Esophagus muscularis mucosa (tissue), 4 donors: ENCODE measurements around the gene NSUN4. TPM values are rescaled to one million over a fixed set of nuclear protein-coding genes. Genes with fewer than 3 reads are reported as not detected.
"Not testable (repeated sequence)": the region's sequence is repeated elsewhere in the genome, so short reads cannot be mapped to it uniquely, and the experiment has no call there.

Source experiments
- DNase-seq: peaks from one replicate; pipeline ENCODE4 v3.0.0-alpha.2; 2017; ENCODE audit errors: extremely low spot score
- H3K27ac ChIP-seq, 4 donors: fragments of 200-600 bp; sonication (generic); replicated peaks in 1 of 4; 1 replicate in 3 of 4; 2 replicates in 1 of 4; pipeline ENCODE4 v1.5.1; 2016 to 2019; ENCODE audit warnings: mild to moderate bottlenecking in 1 of 4
- H3K27me3 ChIP-seq, 4 donors: fragments of 200-600 bp; sonication (generic); one replicate each; pipeline versions ENCODE4 v1.5.1 to v1.6.0; 2016 to 2019
- H3K36me3 ChIP-seq, 4 donors: fragments of 200-600 bp; sonication (generic); one replicate each; pipeline ENCODE4 v1.5.1; 2016 to 2019
- H3K4me1 ChIP-seq, 4 donors: fragments of 200-600 bp; sonication (generic); one replicate each; pipeline ENCODE4 v1.5.1; 2016 to 2019
- H3K4me3 ChIP-seq, 4 donors: fragments of 200-600 bp; sonication (generic); 1 replicate in 2 of 4; 2 replicates in 2 of 4; pipeline ENCODE4 v1.5.1; 2016 to 2019; ENCODE audit warnings: mild to moderate bottlenecking in 4 of 4, moderate library complexity in 1 of 4
- H3K9me3 ChIP-seq, 4 donors: fragments of 200-600 bp; sonication (generic); 1 replicate in 3 of 4; 2 replicates in 1 of 4; pipeline ENCODE4 v1.5.1; 2016 to 2019
- EP300 ChIP-seq: sonication (generic); formaldehyde crosslinking; IDR thresholded peaks from one replicate; pipeline ENCODE4 v1.6.1; 2017; ENCODE audit warnings: antibody characterized with exemption
- POLR2A ChIP-seq: fragments of 450-650 bp; IDR thresholded peaks from one replicate; pipeline ENCODE4 v1.6.1; 2017; ENCODE audit warnings: antibody characterized with exemption, moderate library complexity, mild to moderate bottlenecking, low read depth
- POLR2AphosphoS5 ChIP-seq, 2 donors: sonication (generic); formaldehyde crosslinking; IDR thresholded peaks; one replicate each; pipeline ENCODE4 v1.6.1; 2017; ENCODE audit warnings: antibody characterized with exemption in 2 of 2
- WGBS: methylation state at CpG from one replicate; pipeline ENCODE4 v1.1.5; 2018; 5-methylcytosine and 5-hydroxymethylcytosine counted together
- intact Hi-C: fragments of 100-400 bp; cut with DNase I; formaldehyde crosslinking; loops from one replicate; pipeline ENCODE4 v1.15.1; 2023
- total RNA-seq, 4 donors: library from RNA; depleted of rRNA; stranded (reverse); fragments of >200 nt; gene quantifications; one replicate each; pipeline versions ENCODE4 v1.1.0 to v1.2.1, GENCODE V29; 2016
- TF ChIP-seq, protein P1 (sequence below), 3 experiments: fragments of 200-600 bp in 2 of 3; fragments of 450-650 bp in 1 of 3; sonication (generic) in 2 of 3; IDR thresholded peaks; one replicate each; pipeline ENCODE4 v1.5.1; 2017 to 2019; ENCODE audit warnings: antibody characterized with exemption in 3 of 3, mild to moderate bottlenecking in 2 of 3, moderate library complexity in 1 of 3

The NSUN4 gene
- total RNA-seq, 4 donors from 2014 or later: 14.5 to 20.7 (median 16.2) TPM

GRCh38 chr1:46317323-46317722 lies 23.3 kb upstream of the NSUN4 start:
- Histone ChIP-seq H3K9me3 (no peaks in the 10 kb centered on the region), H3K36me3 (peaks cover 40 to 70% (median 56%) of the 10 kb centered on the region in 4 donors), H3K4me1 (no peaks in the 10 kb centered on the region), H3K27me3 (no peaks in the 10 kb centered on the region), H3K4me3 (no peak overlapping the region), H3K27ac (no peak overlapping the region)
- DNase-seq: no peak
- WGBS: 67% methylated on average over 1 of the region's 1 CpG
- TF ChIP-seq POLR2A (no peak), POLR2AphosphoS5 (IDR thresholded peaks at IDR 0.05) (no peak), EP300 (no peak)
- TF ChIP-seq, protein P1, sequence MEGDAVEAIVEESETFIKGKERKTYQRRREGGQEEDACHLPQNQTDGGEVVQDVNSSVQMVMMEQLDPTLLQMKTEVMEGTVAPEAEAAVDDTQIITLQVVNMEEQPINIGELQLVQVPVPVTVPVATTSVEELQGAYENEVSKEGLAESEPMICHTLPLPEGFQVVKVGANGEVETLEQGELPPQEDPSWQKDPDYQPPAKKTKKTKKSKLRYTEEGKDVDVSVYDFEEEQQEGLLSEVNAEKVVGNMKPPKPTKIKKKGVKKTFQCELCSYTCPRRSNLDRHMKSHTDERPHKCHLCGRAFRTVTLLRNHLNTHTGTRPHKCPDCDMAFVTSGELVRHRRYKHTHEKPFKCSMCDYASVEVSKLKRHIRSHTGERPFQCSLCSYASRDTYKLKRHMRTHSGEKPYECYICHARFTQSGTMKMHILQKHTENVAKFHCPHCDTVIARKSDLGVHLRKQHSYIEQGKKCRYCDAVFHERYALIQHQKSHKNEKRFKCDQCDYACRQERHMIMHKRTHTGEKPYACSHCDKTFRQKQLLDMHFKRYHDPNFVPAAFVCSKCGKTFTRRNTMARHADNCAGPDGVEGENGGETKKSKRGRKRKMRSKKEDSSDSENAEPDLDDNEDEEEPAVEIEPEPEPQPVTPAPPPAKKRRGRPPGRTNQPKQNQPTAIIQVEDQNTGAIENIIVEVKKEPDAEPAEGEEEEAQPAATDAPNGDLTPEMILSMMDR (IDR thresholded peaks at IDR 0.05): no peak
- intact Hi-C loops: no loop called here

GRCh38 chr1:46319301-46319700 lies 21.3 kb upstream of the NSUN4 start:
- intact Hi-C loops, H3K4me1 ChIP-seq, H3K9me3 ChIP-seq, H3K4me3 ChIP-seq, H3K27ac ChIP-seq, H3K27me3 ChIP-seq, DNase-seq: not testable (repeated sequence)
- WGBS: 89% methylated on average over 6 of the region's 6 CpGs
- peaks cover 20 to 50% (median 36%) of the 10 kb centered on the region in 4 donors for H3K36me3 ChIP-seq

DNA sequence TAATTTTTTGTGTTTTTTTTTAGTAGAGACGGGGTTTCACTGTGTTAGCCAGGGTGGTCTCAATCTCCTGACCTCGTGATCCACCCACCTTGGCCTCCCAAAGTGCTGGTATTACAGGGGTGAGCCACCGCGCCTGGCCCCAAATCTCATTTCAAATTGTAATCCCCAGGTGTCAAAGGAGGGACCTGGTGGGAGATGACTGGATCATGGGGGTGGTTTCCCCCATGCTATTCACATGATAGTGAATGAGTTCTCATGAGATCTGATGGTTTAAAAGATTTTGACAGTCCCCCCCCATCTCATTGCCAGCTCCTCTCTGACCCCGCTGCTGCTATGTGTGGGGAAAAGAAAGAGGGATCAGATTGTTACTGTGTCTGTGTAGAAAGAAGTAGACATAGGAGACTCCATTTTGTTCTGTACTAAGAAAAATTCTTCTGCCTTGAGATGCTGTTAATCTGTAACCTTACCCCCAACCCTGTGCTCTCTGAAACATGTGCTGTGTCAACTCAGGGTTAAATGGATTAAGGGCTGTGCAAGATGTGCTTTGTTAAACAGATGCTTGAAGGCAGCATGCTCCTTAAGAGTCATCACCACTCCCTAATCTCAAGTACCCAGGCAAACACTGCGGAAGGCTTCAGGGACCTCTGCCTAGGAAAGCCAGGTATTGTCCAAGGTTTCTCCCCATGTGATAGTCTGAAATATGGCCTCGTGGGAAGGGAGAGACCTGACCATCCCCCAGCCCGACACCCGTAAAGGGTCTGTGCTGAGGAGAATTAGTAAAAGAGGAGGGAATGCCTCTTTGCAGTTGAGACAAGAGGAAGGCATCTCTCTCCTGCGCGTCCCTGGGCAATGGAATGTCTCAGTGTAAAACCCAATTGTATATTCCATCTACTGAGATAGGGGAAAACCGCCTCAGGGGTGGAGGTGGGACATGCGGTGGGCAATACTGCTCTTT lies 20.4 kb upstream of the NSUN4 start:
- H3K4me3 ChIP-seq, H3K27ac ChIP-seq, H3K9me3 ChIP-seq, H3K4me1 ChIP-seq, H3K27me3 ChIP-seq, intact Hi-C loops, DNase-seq: not testable (repeated sequence)
- H3K36me3 ChIP-seq: peaks cover 11 to 41% (median 27%) of the 10 kb centered on the region in 4 donors
- WGBS: 76% methylated on average over 13 of the region's 13 CpGs

DNA sequence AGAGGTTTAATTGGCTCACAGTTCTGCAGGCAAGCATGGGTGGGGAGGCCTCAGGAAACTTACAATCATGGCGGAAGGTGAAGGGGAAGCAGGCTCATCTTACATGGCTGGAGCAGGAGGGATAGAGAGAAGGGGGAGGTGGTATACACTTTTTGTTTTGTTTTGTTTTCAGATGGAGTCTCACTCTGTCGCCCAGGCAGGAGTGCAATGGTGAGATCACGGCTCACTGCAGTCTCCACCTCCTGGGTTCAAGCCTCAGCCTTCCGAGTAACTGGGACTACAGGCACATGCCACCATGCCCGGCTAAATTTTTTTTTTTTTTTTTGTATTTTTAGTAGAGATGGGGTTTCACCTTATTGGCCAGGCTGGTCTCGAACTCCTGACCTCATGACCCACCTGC lies 18.4 kb upstream of the NSUN4 start:
- WGBS: 89% methylated on average over 6 of the region's 6 CpGs
- intact Hi-C loops, H3K27me3 ChIP-seq, H3K4me1 ChIP-seq, DNase-seq, H3K4me3 ChIP-seq, H3K27ac ChIP-seq, H3K9me3 ChIP-seq: not testable (repeated sequence)
- H3K36me3 ChIP-seq: peaks cover 3 to 21% (median 9%) of the 10 kb centered on the region in 4 donors

GRCh38 chr1:46325285-46326076 lies 15.1 kb upstream of the NSUN4 start:
- H3K4me3 ChIP-seq, H3K36me3 ChIP-seq, H3K9me3 ChIP-seq, H3K4me1 ChIP-seq, intact Hi-C loops, H3K27me3 ChIP-seq, H3K27ac ChIP-seq, DNase-seq: not testable (repeated sequence)
- WGBS: 89% methylated on average over 10 of the region's 11 CpGs

DNA sequence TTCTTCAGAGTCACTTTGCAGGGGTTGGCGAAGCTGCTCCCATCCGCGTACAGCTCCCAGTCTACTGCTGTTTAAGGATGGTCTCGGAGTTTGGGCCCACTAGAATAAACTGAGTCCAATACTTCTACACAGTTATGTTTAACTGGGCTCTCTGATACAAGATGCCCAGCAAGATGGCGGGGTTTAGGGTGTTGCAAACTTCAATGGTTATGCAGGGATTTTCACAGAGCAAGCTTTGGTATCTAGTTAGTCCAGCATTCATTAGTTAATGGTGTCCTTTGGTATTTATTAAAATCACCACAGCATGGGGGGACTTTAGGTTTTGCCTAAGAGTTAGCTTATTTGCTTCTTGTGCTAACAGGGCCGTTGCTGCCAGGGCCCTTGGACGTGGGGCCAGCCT lies 12.4 kb upstream of the NSUN4 start:
- H3K27ac ChIP-seq, intact Hi-C loops, H3K9me3 ChIP-seq, H3K27me3 ChIP-seq, H3K36me3 ChIP-seq, DNase-seq, H3K4me1 ChIP-seq, H3K4me3 ChIP-seq: not testable (repeated sequence)
- 97% methylated on average over 5 of the region's 7 CpGs for WGBS

DNA sequence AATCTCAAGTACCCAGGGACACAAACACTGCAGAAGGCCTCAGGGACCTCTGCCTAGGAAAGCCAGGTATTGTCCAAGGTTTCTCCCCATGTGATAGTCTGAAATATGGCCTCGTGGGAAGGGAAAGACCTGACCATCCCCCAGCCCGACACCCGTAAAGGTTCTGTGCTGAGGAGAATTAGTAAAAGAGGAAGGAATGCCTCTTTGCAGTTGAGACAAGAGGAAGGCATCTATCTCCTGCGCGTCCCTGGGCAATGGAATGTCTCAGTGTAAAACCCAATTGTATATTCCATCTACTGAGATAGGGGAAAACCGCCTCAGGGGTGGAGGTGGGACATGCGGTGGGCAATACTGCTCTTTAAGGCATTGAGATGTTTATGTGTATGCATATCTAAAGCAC lies 10.8 kb upstream of the NSUN4 start:
- H3K36me3 ChIP-seq, DNase-seq, H3K27me3 ChIP-seq, H3K9me3 ChIP-seq, H3K4me1 ChIP-seq, H3K27ac ChIP-seq, H3K4me3 ChIP-seq, intact Hi-C loops: not testable (repeated sequence)
- 75% methylated on average over 7 of the region's 7 CpGs for WGBS

DNA sequence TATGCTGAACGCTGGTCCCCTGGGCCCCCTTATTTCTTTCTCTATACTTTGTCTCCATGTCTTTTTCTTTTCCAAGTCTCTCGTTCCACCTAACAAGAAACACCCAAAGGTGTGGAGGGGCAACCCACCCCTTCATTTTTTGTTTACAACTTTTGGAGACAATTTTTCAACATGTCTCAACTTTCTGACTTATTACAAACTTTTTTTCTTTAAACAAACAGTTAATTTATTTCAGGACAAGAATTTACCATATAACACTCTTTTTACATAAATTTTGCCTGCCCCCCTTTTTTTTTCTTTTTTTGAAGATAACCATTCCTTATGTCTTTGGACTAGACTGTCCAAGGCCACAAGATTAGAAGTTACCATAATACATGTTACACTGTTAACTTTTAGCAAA lies 10.2 kb upstream of the NSUN4 start:
- H3K36me3 ChIP-seq, intact Hi-C loops, H3K9me3 ChIP-seq, H3K4me1 ChIP-seq, H3K4me3 ChIP-seq, DNase-seq, H3K27ac ChIP-seq, H3K27me3 ChIP-seq: not testable (repeated sequence)
- 83% methylated on average over 2 of the region's 2 CpGs for WGBS

- DNase-seq: not testable (repeated sequence)
- 91% methylated on average over 18 of the region's 24 CpGs for WGBS
Measured at GRCh38 chr1:46331786-46332540, 8.6 kb upstream of the NSUN4 start.

More at GRCh38 chr1:46331786-46332540, 8.6 kb upstream of the NSUN4 start:
- H3K4me3 ChIP-seq, intact Hi-C loops, H3K36me3 ChIP-seq, H3K9me3 ChIP-seq, H3K27me3 ChIP-seq, H3K4me1 ChIP-seq, H3K27ac ChIP-seq: not testable (repeated sequence)
